SH-SY5Y (cell line): ENCODE results near the gene DDX20.
A peak's percentile ranks its signal among the peaks of the same experiment; 100 is the strongest.

ENCODE experiments used
- GATA2 ChIP-seq: IDR thresholded peaks from 2 replicates; pipeline ENCODE4 v1.6.1; 2011; ENCODE audit warnings: mild to moderate bottlenecking, low read depth, low read length
- GATA3 ChIP-seq: IDR thresholded peaks from 2 replicates; pipeline ENCODE4 v1.6.1; 2011; ENCODE audit warnings: low read depth, mild to moderate bottlenecking, low read length, moderate library complexity

DDX20 gene

DNA sequence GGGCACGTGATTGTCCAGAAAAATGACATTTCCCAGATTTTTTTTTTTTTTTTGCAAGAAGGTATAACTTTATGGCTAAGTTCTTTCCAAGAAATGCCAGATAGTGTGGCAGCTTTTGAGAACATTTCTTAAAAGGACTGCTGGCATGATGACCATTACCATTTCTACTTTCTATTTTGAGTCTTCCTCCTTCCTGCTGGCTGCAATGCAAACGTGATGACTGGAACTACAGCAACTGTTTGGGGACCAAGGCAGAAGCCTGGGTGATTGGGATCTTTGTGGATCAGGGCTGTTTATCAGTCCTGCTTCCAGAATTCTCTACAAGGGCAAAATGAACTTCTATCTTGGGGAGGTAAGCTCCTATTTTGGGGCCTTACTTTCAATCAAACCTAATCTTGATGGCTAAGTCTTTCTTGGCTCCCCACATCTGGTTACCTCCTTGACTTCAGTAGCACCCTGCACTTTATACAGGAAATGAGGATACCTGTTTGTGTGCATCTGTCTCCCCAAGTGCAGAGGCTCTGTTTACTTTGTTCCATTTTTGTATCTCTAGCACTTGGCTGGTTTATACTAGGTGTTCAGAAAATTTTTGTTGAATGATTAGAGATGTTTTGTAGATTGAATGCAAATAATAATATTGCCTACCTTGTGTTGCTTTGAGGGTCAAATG lies 3.7 kb upstream of the DDX20 start:
- TF ChIP-seq GATA3 (no peak), GATA2 (no peak)

DNA sequence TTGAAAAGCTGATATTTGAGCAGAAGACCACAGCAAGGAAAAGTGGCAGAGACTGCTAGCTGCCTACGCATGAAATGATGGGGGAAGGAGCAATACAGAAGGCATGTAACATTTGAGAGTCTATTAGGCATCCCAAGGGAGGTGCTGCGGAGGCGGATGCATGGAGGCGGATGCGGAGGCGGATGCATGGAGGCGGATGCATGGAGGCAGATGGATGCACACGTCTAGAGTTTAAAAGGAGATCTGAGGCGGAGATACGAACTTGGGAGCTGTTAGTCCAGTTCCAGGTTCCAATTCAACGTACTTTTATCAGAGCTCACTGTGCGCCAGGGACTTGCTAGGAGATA lies 744 bp upstream of the DDX20 start:
- TF ChIP-seq GATA3 (no peak), GATA2 (peak; percentile 74)

DNA sequence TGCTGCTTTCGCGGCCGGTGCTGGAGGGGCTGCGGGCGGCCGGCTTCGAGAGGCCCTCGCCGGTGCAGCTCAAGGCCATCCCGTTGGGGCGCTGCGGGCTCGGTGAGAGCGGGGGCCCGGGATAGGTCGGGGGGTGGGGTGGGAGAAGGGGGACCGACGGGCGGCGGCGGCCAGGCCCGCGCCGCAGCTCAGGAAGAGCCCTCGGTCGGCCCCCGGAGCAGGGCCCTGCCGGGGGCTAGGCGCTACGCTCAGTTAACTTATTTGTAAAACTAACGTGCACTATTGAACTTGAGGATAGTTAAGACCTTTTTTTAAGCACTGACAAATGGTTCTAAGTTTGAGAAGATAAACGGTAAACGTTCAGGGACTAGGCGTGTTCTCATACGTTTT lies 418 bp downstream of the DDX20 start:
- no peak for TF ChIP-seq GATA2

DNA sequence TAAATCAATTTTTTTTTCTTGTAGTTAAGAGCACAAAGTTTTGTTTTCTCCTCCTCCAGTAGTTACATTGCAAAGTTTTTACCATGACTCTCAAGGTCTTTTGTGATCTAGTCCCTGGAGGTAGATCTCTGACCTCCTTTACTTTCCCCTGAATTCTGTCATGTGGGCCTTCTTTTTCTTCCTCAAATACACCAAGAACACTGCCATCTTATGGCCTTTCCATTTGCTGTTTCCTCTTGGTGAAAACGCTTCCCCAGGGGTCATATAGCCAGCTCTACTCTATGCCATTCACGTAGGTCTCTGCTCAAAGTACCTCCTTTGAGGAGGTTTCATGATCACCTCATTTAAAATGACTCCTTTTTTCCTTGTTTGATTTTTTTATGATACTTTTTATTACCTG lies 2.7 kb downstream of the DDX20 start:
- TF ChIP-seq GATA3 (no peak), GATA2 (no peak)

DNA sequence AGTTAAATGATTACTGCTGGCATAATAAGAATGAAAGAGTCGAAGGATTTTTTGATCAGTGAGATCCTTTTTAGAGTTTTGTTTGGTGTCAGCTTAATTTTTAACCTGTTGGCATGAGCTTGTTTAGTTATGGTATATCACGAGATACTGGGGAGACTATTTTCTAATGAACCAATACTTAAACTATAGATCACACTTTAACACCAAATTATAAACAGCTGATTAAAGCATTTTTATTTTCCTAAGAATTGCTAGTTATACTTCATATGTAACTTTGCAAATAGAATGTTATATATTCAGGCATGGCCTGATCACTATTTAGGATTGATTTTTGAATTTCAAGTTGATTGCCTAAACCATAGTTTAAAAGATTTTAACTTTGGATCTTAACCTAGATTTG lies 6.0 kb downstream of the DDX20 start:
- TF ChIP-seq GATA3 = no peak

DNA sequence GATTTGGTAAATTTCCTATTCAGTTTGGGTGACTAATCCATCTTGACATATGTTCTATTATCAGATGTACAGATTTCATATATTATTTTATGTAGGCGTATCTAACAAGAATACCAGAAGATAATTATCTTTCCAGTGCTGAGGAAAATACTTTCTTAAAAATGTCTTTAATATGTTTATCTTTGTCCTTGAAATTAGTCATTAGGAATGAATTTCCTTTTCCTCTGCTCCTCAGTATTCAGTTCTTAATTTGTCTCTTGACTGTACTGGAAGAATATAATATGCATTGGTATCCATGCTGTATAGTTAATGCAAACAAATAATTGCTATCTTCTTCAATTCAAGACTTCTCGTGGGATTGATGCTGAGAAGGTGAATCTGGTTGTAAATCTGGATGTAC lies 6.6 kb downstream of the DDX20 start:
- no peak for TF ChIP-seq GATA3
- TF ChIP-seq GATA2 = no peak

DNA sequence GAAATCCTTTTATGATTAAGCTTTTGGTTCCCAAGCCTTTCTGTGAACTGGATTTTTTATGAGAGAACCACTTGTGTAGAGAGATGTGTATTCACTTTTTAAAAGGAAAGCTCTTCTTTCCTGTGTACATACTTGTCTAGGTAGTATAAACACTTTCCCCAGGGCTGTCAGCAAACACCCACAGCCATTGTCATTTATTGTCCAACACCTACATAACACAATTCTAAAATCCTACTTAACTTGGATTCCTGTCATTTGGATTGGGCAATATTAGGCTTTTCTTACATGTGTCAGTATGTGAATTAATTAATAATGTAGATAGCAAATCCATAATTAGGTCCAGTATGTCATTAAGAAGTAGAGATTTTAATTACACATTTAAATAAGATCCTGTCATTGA lies 12.3 kb downstream of the DDX20 start:
- TF ChIP-seq GATA2 = no peak
- TF ChIP-seq GATA3 = no peak

DNA sequence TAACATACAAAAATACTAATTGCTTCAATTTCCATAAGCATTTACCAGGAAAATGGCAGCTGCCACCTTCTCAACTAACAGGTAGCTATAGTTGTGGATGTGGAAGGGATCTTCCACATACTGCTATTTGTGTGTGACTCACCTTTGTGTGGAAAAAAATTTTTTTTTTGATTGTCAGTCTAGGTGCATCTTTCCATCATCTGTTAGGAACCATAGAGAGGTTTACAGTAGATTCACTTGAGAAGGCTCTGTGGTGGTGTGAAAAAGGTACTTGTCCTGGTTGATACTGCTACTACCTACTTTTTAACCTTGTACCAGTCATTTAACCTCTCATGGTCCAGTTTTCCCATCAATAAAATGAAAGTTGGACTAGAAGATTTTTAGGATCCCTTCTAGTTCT lies 12.9 kb downstream of the DDX20 start:
- TF ChIP-seq GATA2 (no peak), GATA3 (no peak)

DNA sequence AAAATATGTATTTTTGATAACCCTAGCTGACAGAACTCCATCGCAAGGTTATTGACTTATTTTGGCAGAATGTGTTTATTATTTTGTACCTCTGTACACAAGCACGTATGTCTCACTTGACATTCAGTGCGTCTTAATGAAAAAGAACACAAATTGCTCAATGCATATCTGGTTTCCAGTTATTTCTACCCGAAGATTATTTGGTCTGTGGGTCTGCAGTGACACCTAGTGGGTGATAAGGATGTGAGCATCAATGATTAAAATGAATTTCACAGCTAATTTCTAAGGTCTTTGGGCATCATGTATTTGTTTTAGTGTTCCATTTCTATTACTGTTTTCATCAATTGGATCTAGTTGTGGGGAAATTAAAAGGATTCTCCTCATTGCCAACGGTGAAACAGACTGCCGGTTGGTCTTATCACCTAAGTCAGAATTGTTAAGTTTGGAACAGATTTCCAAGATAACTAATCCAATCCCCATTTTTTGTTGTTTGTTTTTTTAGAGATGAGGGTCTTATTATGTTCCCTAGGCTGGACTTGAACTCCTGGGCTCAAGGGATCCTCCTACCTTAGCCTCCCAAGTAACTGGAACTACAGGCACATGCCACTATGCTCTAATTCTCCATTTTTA lies 13.9 kb downstream of the DDX20 start:
- no peak for TF ChIP-seq GATA3
- no peak for TF ChIP-seq GATA2

DNA sequence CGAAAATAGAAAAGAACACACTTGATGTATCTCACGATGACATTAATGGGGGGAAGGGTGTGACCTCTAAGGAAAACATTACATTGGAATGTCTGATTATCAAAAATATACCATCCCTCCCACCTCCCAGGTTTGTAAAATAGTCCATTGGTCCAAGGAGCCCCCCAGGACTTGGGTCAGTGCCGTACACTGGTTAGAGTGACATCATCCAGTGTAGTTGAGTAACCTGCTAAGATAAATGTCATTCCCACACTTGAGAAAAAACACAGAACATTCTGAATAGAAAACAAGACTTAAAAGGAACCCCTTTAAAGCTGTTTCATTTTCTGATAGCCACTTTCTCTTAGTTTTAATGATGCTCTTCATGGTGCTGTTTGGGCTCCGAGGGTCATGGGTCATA lies 15.2 kb downstream of the DDX20 start:
- TF ChIP-seq GATA2 (no peak), GATA3 (no peak)

DNA sequence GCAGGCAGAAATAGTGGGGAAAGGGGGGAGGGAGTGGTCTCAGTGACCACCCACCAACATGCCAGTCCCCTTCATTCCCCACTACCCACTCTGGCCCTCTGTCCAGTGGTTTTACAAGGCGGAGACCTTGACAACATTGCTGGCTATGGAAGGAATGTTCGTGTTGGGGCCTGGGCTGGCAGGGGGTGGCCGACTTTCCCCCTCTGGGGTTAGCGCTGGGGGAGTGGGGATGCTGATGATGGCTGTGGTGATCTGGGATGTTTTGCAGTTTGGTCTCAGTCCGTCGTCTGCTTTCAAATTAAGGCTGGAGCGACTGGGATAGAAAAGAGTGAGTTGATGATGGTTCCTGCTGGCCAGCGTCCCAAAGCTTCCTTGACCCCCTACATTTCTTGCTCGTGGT lies 20.3 kb downstream of the DDX20 start:
- TF ChIP-seq GATA3 (no peak), GATA2 (no peak)

DNA sequence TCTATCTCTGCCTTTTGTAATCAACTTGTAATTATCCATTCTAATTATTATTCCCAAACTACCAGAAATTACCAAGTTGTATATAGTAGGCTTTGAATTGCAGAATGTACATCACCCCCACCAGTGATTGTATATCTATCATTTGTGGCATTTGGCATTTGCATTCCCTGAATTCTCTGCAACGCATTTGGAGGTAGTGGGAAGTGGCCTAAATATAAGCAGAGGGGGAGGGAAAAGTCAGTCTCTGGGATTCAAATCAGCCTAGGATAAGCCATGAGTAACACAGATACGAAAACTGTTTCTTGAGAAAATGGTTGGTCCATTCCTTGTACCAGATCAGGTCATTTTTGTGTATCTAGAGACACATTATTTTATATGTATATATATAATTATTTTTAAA lies 20.7 kb downstream of the DDX20 start:
- TF ChIP-seq GATA3 = no peak
- no peak for TF ChIP-seq GATA2

DNA sequence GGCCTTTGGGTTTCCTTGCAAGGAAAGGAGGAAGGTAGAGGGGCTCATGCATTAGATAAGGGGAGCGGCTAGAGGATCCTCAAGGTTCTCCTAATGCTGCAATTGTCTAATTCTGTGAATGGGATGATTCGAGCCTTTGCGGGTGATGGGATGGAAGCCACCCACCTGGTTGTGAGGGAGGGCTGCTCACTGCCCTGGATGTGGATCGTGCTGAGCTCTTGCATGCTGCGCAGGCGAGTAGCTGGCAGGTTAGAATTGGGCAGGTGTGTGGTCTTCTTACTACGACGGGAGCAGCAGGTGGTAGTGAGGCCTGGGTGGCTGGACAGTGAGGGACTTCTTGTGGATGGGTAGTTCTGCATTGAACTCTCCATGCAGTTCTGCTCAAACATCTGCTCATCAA lies 21.2 kb downstream of the DDX20 start:
- TF ChIP-seq GATA3 (no peak), GATA2 (no peak)

DNA sequence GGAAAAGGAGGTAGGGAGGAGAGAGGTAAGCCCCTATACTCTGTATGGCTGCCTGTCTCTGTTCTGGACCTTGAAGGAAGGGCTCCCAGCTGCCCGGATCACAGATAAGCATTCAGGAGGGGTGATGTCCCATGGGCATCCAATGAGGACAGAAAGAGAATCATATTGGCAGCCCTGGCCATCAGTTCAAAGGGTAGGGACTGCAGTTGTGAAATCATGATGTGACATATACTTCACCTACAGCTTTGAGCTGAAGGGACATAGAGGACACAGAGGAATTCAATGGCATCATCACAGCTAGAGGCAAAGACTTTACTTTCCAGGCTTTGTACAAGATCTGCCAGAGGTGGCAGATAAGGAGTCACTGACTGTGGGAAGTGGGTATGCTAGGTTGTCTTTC lies 21.6 kb downstream of the DDX20 start:
- TF ChIP-seq GATA2 = no peak
- TF ChIP-seq GATA3 = no peak

DNA sequence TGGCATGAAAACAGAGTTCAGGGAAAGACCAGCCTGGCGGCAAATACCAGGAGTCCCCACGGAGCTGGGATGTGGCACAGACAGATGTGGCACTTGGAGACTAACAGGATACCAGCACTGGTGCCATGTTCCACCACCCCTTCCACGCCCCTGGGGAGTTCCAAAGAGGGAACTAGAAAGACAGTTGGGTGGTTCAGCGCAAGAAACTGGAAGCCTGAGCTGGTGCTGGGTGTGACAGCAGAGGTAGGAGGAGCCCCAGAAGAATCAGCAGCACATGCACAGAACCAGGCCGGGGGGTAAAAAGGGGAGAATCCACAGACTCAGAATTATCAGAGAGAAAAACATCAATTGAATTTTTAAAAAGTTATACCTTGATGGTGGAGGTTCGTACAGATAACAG lies 22.4 kb downstream of the DDX20 start:
- no peak for TF ChIP-seq GATA3
- no peak for TF ChIP-seq GATA2

DNA sequence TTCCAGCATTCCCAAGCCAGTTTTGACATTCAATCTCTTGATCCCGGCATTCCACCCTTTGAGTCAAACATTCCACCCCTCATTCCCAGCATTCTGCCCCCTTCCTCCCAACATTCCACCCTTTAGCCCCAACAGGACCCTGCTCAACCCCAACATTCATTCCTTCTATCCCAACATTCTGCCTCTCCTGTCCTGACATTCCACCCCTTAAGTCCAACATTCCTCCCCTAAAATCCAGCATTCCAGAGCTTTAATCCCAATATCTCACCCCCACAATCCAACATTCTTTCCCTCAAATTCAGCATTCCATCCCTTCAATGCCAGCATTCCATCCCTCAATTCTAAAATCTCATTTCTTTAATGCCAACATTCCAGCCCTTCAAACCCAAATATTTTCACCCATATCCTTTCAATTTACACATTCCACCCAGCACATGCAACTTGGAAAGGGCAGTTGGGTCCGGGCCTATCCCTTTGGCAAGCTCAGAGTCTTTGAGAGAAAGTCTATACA lies 22.9 kb downstream of the DDX20 start:
- no peak for TF ChIP-seq GATA2
- no peak for TF ChIP-seq GATA3
